SU-DHL-6 (cell line): ENCODE results near the gene TEAD1.

ENCODE experiments used
- EZH2phosphoT487 ChIP-seq: fragments of 200-600 bp; sonication (generic), shearing (Covaris generic); conservative IDR thresholded peaks from 2 replicates; pipeline ENCODE4 v1.6.1; 2018; ENCODE audit warnings: mild to moderate bottlenecking, antibody characterized with exemption, low read length, moderate library complexity, mixed read lengths
- TF ChIP-seq, protein P1 (sequence below): fragments of 200-600 bp; sonication (generic); IDR thresholded peaks from one replicate; pipeline ENCODE4 v1.5.1; 2017; ENCODE audit warnings: antibody characterized with exemption, mild to moderate bottlenecking, low read length, moderate library complexity; ENCODE audit not compliant: insufficient read depth, poor library complexity, severe bottlenecking

DNA sequence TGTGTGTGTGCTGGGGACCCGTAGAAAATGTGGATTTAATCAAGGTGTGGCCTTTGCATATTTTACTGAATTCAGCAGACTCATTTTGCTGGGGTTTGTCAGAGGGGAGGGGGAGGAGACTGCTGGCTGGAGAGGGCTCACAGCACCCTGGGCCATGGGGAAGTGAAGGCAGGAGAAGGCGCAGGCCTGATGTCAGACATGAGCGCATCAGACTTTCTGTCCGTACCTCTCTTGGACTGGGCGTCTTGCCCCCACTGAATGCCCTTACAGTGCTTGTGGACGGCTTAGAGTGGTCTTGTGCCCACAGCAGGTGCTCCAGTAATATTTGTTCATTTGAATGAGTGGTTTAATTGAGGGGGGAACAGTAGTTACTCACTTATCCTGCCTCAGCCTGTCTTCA is 75.2 kb downstream of the TEAD1 start:
- TF ChIP-seq, protein P1, sequence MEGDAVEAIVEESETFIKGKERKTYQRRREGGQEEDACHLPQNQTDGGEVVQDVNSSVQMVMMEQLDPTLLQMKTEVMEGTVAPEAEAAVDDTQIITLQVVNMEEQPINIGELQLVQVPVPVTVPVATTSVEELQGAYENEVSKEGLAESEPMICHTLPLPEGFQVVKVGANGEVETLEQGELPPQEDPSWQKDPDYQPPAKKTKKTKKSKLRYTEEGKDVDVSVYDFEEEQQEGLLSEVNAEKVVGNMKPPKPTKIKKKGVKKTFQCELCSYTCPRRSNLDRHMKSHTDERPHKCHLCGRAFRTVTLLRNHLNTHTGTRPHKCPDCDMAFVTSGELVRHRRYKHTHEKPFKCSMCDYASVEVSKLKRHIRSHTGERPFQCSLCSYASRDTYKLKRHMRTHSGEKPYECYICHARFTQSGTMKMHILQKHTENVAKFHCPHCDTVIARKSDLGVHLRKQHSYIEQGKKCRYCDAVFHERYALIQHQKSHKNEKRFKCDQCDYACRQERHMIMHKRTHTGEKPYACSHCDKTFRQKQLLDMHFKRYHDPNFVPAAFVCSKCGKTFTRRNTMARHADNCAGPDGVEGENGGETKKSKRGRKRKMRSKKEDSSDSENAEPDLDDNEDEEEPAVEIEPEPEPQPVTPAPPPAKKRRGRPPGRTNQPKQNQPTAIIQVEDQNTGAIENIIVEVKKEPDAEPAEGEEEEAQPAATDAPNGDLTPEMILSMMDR: no peak
- no peak for TF ChIP-seq EZH2phosphoT487
